H1 (cell line): Measurements from ENCODE around the gene ANAPC13. TPM values are rescaled to one million over a fixed set of nuclear protein-coding genes. Genes with fewer than 3 reads are reported as not detected.

Experiments
- TAF1 ChIP-seq: IDR thresholded peaks from 2 replicates; pipeline ENCODE4 v1.6.1; 2011; ENCODE audit warnings: mild to moderate bottlenecking, low read depth, low read length
- polyA plus RNA-seq, 7 experiments: library from polyadenylated mRNA; depleted of rRNA in 3 of 7; stranded (reverse) in 5 of 7; unstranded in 2 of 7; fragments of >200 nt in 5 of 7; fragments of 200-250 nt in 2 of 7; gene quantifications; 1 replicate in 5 of 7; 2 replicates in 1 of 7; 4 replicates in 1 of 7; pipeline versions ENCODE4 v1.2.1 to v1.2.3, GENCODE V29; 2011 to 2013; ENCODE audit warnings: missing spikeins in 2 of 7, mixed read lengths in 2 of 7
- total RNA-seq: library from RNA; stranded (reverse); fragmentation: NEBNext Ultra II Directional; extraction: Animal tissue kit (Norgen Biotek cat#: 25700); gene quantifications from 2 replicates; pipeline ENCODE4 v1.2.1, GENCODE V29; 2021

ANAPC13 gene
- total and polyA plus RNA-seq, 2 of the 8 experiments (the other 6 are each of a cell fraction or from before 2014, with no cell fraction given) = 33.3 to 34.0 TPM

- TF ChIP-seq TAF1 = no peak
- TF ChIP-seq, all 59 proteins: peak for 0
Measured at GRCh38 chr3:134505485-134505884, 19.7 kb upstream of the ANAPC13 start (continued).
